NCI-H2171 (cell line): ENCODE results near the gene RPL28.

Source experiments
- DNase-seq: peaks from one replicate; lab custom pipeline; 2025; lab: John Stamatoyannopoulos, UW

RPL28 gene

DNA sequence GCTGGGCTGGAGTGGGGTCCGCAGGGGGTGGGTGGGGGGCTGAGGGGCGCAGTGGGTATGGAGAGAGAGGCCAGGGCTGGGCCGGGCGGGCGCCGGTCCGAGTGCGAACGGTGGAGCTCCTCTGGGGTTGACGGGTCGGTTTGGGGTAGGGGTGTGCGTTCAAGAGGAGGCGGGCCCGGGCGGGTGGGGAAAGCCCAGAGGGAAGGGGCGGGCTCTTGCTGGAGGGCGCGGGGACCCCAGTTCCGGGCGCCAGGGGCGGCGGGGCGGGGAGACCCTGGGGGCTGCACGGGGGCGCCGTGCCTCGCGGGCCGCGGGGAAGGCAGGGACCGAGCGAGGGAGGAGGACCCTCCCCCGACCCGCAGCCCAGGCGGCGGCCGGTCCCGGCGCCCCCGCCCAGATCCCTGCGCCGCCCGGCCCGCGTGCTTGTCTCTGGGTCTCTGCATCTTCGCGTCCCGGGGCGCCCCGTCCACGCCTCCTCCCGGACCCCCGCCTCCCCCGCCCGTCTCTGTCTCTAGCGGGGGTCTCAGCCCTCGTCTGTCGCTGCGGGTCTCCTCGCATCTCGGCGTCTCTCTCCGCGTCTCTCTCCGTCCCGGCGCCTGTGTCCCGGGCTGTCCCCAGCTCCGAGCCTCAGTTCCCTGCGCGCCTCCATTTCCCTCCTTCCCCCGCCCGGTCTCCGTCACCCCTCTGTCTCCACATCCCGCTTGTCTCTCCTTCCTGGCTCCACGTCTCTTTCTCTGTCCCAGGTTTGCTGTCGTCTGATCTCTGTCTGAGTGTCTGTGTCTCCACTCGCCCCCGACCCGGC lies 65.6 kb downstream of the RPL28 start:
- no peak for DNase-seq

- DNase-seq, result no peak
Observed at GRCh38 chr19:55451965-55452748, 66.4 kb downstream of the RPL28 start.
